HEK293 (cell line): Measurements from ENCODE around the gene SMKR1.

Source experiments
- KLF1 ChIP-seq: fragments of 450-650 bp; formaldehyde crosslinking; IDR thresholded peaks from 2 replicates; pipeline ENCODE4 v1.5.1; 2016; ENCODE audit warnings: missing biosample characterization, missing genetic modification characterization
- TRIM28 ChIP-seq: IDR thresholded peaks from 2 replicates; pipeline ENCODE4 v1.6.1; 2011; ENCODE audit warnings: low read length, control low read depth, borderline replicate concordance
- YY1 ChIP-seq: fragments of 450-650 bp; formaldehyde crosslinking; IDR thresholded peaks from 2 replicates; pipeline ENCODE4 v1.5.1; 2018; ENCODE audit warnings: missing biosample characterization, missing genetic modification characterization
- ZBTB21 ChIP-seq: fragments of 450-650 bp; formaldehyde crosslinking; IDR thresholded peaks from 2 replicates; pipeline ENCODE4 v1.5.1; 2017; ENCODE audit warnings: missing biosample characterization, missing genetic modification characterization
- ZNF155 ChIP-seq: fragments of 450-650 bp; formaldehyde crosslinking; IDR thresholded peaks from 2 replicates; pipeline ENCODE4 v1.5.1; 2016; ENCODE audit warnings: missing biosample characterization, missing genetic modification characterization
- ZNF274 ChIP-seq, 2 experiments: fragments of 200-500 bp in 1 of 2; fragments of 450-650 bp in 1 of 2; sonication (Bioruptor generic) in 1 of 2; formaldehyde crosslinking in 1 of 2; IDR thresholded peaks; 2 replicates each; pipeline versions ENCODE4 v1.5.1 to v1.6.1; 2014 to 2016; ENCODE audit warnings: borderline replicate concordance in 1 of 2, inconsistent platforms in 1 of 2, low read length in 1 of 2, missing biosample characterization in 1 of 2, missing genetic modification characterization in 1 of 2
- ZNF558 ChIP-seq: fragments of 450-650 bp; formaldehyde crosslinking; IDR thresholded peaks from 2 replicates; pipeline ENCODE4 v1.5.1; 2016; ENCODE audit warnings: missing biosample characterization, missing genetic modification characterization
- ZNF776 ChIP-seq: fragments of 450-650 bp; formaldehyde crosslinking; IDR thresholded peaks from 2 replicates; pipeline ENCODE4 v1.5.0; 2017; ENCODE audit warnings: missing biosample characterization, missing genetic modification characterization, borderline replicate concordance
- ZNF830 ChIP-seq: fragments of 450-650 bp; IDR thresholded peaks from 2 replicates; pipeline ENCODE4 v1.5.0; 2018; ENCODE audit warnings: missing biosample characterization, missing genetic modification characterization, low read depth, mild to moderate bottlenecking, moderate library complexity
- TF ChIP-seq, protein P1 (sequence below): fragments of 450-650 bp; IDR thresholded peaks from 2 replicates; pipeline ENCODE4 v1.5.1; 2018; ENCODE audit warnings: missing biosample characterization, missing genetic modification characterization
- TF ChIP-seq, protein P2 (sequence below): fragments of 450-650 bp; formaldehyde crosslinking; IDR thresholded peaks from 2 replicates; pipeline ENCODE4 v1.5.0; 2017; ENCODE audit warnings: missing biosample characterization, missing genetic modification characterization, borderline replicate concordance
- TF ChIP-seq, protein P3 (sequence below): fragments of 450-650 bp; formaldehyde crosslinking; IDR thresholded peaks from 2 replicates; pipeline ENCODE4 v1.5.1; 2016; ENCODE audit warnings: missing biosample characterization, missing genetic modification characterization
- TF ChIP-seq, protein P4 (sequence below): fragments of 450-650 bp; formaldehyde crosslinking; IDR thresholded peaks from 2 replicates; pipeline ENCODE4 v1.5.1; 2017; ENCODE audit warnings: missing biosample characterization, missing genetic modification characterization
- TF ChIP-seq, protein P5 (sequence below): fragments of 450-650 bp; formaldehyde crosslinking; IDR thresholded peaks from 2 replicates; pipeline ENCODE4 v1.5.1; 2016; ENCODE audit warnings: missing biosample characterization, missing genetic modification characterization

DNA sequence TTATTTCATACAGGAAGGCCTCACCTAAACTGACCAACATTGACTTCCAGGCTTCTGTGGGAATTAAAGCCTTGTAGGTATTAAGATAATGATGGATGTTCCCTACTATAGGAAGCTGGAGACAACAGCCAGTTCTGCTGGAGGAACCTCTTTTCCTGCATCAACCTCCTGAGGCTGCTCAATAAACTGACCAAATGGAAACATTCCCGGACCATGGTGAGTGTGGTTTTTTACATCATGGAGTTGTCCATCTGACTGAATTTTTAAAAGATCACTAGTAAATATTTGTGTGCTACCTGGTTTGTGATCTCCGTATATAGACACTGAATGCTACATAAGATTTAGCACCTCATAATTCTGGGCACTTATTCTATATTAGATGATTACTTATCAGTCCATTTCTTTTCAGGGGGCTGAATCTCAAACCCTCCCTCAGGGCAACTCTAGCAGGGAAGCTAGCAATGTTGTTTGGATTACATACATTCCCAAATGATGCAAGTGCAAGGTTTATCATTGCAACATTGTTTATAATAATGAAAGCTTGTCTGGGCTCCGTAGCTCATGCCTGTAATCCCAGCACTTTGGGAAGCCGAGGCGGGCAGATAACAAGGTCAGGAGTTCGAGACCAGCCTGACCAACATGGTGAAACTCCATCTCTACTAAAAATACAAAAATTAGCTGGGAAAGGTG is 21.5 kb upstream of the SMKR1 start:
- TF ChIP-seq ZNF558 (tag by site-specific recombination) = no peak
- TF ChIP-seq ZNF776 (tag by site-specific recombination) = no peak
- no peak for TF ChIP-seq ZNF155
- no peak for TF ChIP-seq ZNF274 (IDR thresholded peaks at IDR 0.05; ENCODE audit: low read length)
- TF ChIP-seq ZNF274 (tag by site-specific recombination; IDR thresholded peaks at IDR 0.05; ENCODE audit: borderline replicate concordance) = no peak
- TF ChIP-seq ZNF830 (tag by site-specific recombination) = no peak
- TF ChIP-seq, protein P1, sequence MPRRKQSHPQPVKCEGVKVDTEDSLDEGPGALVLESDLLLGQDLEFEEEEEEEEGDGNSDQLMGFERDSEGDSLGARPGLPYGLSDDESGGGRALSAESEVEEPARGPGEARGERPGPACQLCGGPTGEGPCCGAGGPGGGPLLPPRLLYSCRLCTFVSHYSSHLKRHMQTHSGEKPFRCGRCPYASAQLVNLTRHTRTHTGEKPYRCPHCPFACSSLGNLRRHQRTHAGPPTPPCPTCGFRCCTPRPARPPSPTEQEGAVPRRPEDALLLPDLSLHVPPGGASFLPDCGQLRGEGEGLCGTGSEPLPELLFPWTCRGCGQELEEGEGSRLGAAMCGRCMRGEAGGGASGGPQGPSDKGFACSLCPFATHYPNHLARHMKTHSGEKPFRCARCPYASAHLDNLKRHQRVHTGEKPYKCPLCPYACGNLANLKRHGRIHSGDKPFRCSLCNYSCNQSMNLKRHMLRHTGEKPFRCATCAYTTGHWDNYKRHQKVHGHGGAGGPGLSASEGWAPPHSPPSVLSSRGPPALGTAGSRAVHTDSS = no peak
- no peak for TF ChIP-seq KLF1 (tag by site-specific recombination)
- TF ChIP-seq, protein P2, sequence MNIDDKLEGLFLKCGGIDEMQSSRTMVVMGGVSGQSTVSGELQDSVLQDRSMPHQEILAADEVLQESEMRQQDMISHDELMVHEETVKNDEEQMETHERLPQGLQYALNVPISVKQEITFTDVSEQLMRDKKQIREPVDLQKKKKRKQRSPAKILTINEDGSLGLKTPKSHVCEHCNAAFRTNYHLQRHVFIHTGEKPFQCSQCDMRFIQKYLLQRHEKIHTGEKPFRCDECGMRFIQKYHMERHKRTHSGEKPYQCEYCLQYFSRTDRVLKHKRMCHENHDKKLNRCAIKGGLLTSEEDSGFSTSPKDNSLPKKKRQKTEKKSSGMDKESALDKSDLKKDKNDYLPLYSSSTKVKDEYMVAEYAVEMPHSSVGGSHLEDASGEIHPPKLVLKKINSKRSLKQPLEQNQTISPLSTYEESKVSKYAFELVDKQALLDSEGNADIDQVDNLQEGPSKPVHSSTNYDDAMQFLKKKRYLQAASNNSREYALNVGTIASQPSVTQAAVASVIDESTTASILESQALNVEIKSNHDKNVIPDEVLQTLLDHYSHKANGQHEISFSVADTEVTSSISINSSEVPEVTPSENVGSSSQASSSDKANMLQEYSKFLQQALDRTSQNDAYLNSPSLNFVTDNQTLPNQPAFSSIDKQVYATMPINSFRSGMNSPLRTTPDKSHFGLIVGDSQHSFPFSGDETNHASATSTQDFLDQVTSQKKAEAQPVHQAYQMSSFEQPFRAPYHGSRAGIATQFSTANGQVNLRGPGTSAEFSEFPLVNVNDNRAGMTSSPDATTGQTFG = no peak
- no peak for TF ChIP-seq TRIM28
- TF ChIP-seq, protein P3, sequence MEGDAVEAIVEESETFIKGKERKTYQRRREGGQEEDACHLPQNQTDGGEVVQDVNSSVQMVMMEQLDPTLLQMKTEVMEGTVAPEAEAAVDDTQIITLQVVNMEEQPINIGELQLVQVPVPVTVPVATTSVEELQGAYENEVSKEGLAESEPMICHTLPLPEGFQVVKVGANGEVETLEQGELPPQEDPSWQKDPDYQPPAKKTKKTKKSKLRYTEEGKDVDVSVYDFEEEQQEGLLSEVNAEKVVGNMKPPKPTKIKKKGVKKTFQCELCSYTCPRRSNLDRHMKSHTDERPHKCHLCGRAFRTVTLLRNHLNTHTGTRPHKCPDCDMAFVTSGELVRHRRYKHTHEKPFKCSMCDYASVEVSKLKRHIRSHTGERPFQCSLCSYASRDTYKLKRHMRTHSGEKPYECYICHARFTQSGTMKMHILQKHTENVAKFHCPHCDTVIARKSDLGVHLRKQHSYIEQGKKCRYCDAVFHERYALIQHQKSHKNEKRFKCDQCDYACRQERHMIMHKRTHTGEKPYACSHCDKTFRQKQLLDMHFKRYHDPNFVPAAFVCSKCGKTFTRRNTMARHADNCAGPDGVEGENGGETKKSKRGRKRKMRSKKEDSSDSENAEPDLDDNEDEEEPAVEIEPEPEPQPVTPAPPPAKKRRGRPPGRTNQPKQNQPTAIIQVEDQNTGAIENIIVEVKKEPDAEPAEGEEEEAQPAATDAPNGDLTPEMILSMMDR (tag by site-specific recombination) = no peak
- TF ChIP-seq YY1 (tag by site-specific recombination) = no peak
- TF ChIP-seq, protein P4, sequence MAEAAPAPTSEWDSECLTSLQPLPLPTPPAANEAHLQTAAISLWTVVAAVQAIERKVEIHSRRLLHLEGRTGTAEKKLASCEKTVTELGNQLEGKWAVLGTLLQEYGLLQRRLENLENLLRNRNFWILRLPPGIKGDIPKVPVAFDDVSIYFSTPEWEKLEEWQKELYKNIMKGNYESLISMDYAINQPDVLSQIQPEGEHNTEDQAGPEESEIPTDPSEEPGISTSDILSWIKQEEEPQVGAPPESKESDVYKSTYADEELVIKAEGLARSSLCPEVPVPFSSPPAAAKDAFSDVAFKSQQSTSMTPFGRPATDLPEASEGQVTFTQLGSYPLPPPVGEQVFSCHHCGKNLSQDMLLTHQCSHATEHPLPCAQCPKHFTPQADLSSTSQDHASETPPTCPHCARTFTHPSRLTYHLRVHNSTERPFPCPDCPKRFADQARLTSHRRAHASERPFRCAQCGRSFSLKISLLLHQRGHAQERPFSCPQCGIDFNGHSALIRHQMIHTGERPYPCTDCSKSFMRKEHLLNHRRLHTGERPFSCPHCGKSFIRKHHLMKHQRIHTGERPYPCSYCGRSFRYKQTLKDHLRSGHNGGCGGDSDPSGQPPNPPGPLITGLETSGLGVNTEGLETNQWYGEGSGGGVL (tag by site-specific recombination) = no peak
- no peak for TF ChIP-seq ZBTB21
- TF ChIP-seq, protein P5, sequence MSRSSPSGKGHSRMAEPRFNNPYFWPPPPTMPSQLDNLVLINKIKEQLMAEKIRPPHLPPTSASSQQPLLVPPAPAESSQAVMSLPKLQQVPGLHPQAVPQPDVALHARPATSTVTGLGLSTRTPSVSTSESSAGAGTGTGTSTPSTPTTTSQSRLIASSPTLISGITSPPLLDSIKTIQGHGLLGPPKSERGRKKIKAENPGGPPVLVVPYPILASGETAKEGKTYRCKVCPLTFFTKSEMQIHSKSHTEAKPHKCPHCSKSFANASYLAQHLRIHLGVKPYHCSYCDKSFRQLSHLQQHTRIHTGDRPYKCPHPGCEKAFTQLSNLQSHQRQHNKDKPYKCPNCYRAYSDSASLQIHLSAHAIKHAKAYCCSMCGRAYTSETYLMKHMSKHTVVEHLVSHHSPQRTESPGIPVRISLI (tag by site-specific recombination) = no peak
